NCI-H2081 (cell line): ENCODE measurements around the gene SMC1A.

Source experiments
- DNase-seq, 2 experiments: peaks; one replicate each; lab custom pipeline; 2025; lab: John Stamatoyannopoulos, UW

SMC1A gene

GRCh38 chrX:53340852-53341645 lies 81.4 kb downstream of the SMC1A start:
- no peak for DNase-seq

GRCh38 chrX:53337101-53337500 lies 85.4 kb downstream of the SMC1A start:
- no peak for DNase-seq

GRCh38 chrX:53333853-53334252 lies 88.6 kb downstream of the SMC1A start:
- DNase-seq = no peak

GRCh38 chrX:53332204-53332603 lies 90.2 kb downstream of the SMC1A start:
- no peak for DNase-seq

- DNase-seq = no peak
Observed at GRCh38 chrX:53330331-53330730, 92.1 kb downstream of the SMC1A start.

- DNase-seq = no peak
Observed at GRCh38 chrX:53324803-53325202, 97.7 kb downstream of the SMC1A start.
